HEK293 (cell line): ENCODE data around the gene IL25.
"Not testable (repeated sequence)": the region's sequence is repeated elsewhere in the genome, so short reads cannot be mapped to it uniquely, and the experiment has no call there.

Experiments
- CTCF ChIA-PET: fragments of 350-600 bp; formaldehyde crosslinking; extraction: SDS; loops from one replicate; lab custom pipeline; 2021; ENCODE audit warnings: antibody characterized with exemption; lab: Yijun Ruan, JAX
- POLR2A ChIA-PET: fragments of 300-600 bp; formaldehyde crosslinking; extraction: SDS; loops from one replicate; lab custom pipeline; 2020; ENCODE audit warnings: antibody characterized with exemption, inconsistent platforms; lab: Yijun Ruan, JAX
- H3K27ac ChIP-seq: fragments of 200-500 bp; sonication (Bioruptor generic); 2 replicates; pipeline ENCODE4 v1.5.1; 2014; ENCODE audit warnings: low read depth, low read length, control low read depth, inconsistent platforms; ENCODE audit errors: extremely low read depth
- H3K36me3 ChIP-seq, 2 experiments: fragments of 200-500 bp in 1 of 2; sonication (Bioruptor generic) in 1 of 2; 1 replicate in 1 of 2; 2 replicates in 1 of 2; pipeline ENCODE4 v1.5.1; 2014 to 2017; ENCODE audit warnings: inconsistent platforms in 2 of 2, low read length in 2 of 2; ENCODE audit not compliant: control insufficient read depth in 2 of 2, insufficient read depth in 1 of 2
- H3K4me1 ChIP-seq: fragments of 200-500 bp; sonication (Bioruptor generic); 2 replicates; pipeline ENCODE4 v1.5.1; 2014; ENCODE audit warnings: mild to moderate bottlenecking, low read length, inconsistent platforms; ENCODE audit not compliant: control insufficient read depth, insufficient read depth
- H3K4me3 ChIP-seq: 2 replicates; pipeline ENCODE4 v1.5.1; 2011; ENCODE audit warnings: low read depth, mild to moderate bottlenecking, control low read depth, low read length, moderate library complexity
- H3K9me3 ChIP-seq: fragments of 200-500 bp; sonication (Bioruptor generic); 2 replicates; pipeline ENCODE4 v1.5.1; 2014; ENCODE audit warnings: low read depth, low read length, inconsistent platforms; ENCODE audit not compliant: control insufficient read depth, insufficient read depth
- IKZF3 ChIP-seq: fragments of 450-650 bp; IDR thresholded peaks from 2 replicates; pipeline ENCODE4 v1.5.0; 2018; ENCODE audit warnings: missing biosample characterization, mild to moderate bottlenecking, missing genetic modification characterization, moderate library complexity
- SALL2 ChIP-seq: fragments of 450-650 bp; formaldehyde crosslinking; IDR thresholded peaks from 2 replicates; pipeline ENCODE4 v1.5.0; 2017; ENCODE audit warnings: missing biosample characterization, mild to moderate bottlenecking, missing genetic modification characterization, borderline replicate concordance
- WT1 ChIP-seq: fragments of 450-650 bp; formaldehyde crosslinking; IDR thresholded peaks from 2 replicates; pipeline ENCODE4 v1.5.1; 2016; ENCODE audit warnings: missing biosample characterization, missing genetic modification characterization
- ZBTB17 ChIP-seq: fragments of 450-650 bp; formaldehyde crosslinking; IDR thresholded peaks from 2 replicates; pipeline ENCODE4 v1.5.1; 2016; ENCODE audit warnings: missing biosample characterization, missing genetic modification characterization
- ZNF24 ChIP-seq: fragments of 450-650 bp; formaldehyde crosslinking; IDR thresholded peaks from 2 replicates; pipeline ENCODE4 v1.5.1; 2016; ENCODE audit warnings: missing biosample characterization, missing genetic modification characterization
- ZNF501 ChIP-seq: fragments of 450-650 bp; formaldehyde crosslinking; IDR thresholded peaks from 2 replicates; pipeline ENCODE4 v1.5.1; 2016; ENCODE audit warnings: missing biosample characterization, missing genetic modification characterization
- ZNF555 ChIP-seq: fragments of 450-650 bp; formaldehyde crosslinking; conservative IDR thresholded peaks from 2 replicates; pipeline ENCODE4 v1.5.1; 2017; ENCODE audit warnings: missing biosample characterization, mild to moderate bottlenecking, missing genetic modification characterization, inconsistent platforms
- ZNF791 ChIP-seq: fragments of 450-650 bp; formaldehyde crosslinking; IDR thresholded peaks from 2 replicates; pipeline ENCODE4 v1.5.1; 2016; ENCODE audit warnings: missing biosample characterization, missing genetic modification characterization
- TF ChIP-seq, protein P1 (sequence below): fragments of 450-650 bp; formaldehyde crosslinking; IDR thresholded peaks from 2 replicates; pipeline ENCODE4 v1.5.1; 2016; ENCODE audit warnings: missing biosample characterization, missing genetic modification characterization
- TF ChIP-seq, protein P2 (sequence below): fragments of 450-650 bp; IDR thresholded peaks from 2 replicates; pipeline ENCODE4 v1.5.1; 2018; ENCODE audit warnings: missing biosample characterization, missing genetic modification characterization
- TF ChIP-seq, protein P3 (sequence below): fragments of 450-650 bp; formaldehyde crosslinking; IDR thresholded peaks from 2 replicates; pipeline ENCODE4 v1.5.1; 2016; ENCODE audit warnings: missing biosample characterization, missing genetic modification characterization

The IL25 gene

GRCh38 chr14:23324455-23324846, 48.2 kb upstream of the IL25 start:
- ChIA-PET POLR2A (no interaction called here), CTCF (interaction anchor here (1.0 kb wide), 1 partner anchor 56 kb away, joined by 4 read pairs; no protein-coding TSS in a partner anchor)

GRCh38 chr14:23324993-23325392, 47.6 kb upstream of the IL25 start:
- peaks cover 25 to 37% of the 10 kb centered on the region in 2 experiments for H3K36me3 ChIP-seq
- no peak for TF ChIP-seq ZNF24 (tag by site-specific recombination)
- no peak for TF ChIP-seq ZNF555
- no peak for TF ChIP-seq ZNF791
- H3K9me3 ChIP-seq = no peaks in the 10 kb centered on the region
- no peak overlapping the region for H3K4me3 ChIP-seq
- no peak overlapping the region for H3K27ac ChIP-seq
- CTCF ChIA-PET = interaction anchor here (1.0 kb wide), 1 partner anchor 55 kb away, joined by 4 read pairs; no protein-coding TSS in a partner anchor
- POLR2A ChIA-PET = no interaction called here
- H3K4me1 ChIP-seq = peaks cover 11% of the 10 kb centered on the region

More at GRCh38 chr14:23324455-23324846, 48.2 kb upstream of the IL25 start:
- Histone ChIP-seq H3K9me3 (no peaks in the 10 kb centered on the region), H3K27ac (no peak overlapping the region), H3K36me3 (peaks cover 25 to 37% of the 10 kb centered on the region in 2 experiments), H3K4me3 (no peak overlapping the region), H3K4me1 (peaks cover 15% of the 10 kb centered on the region)
- TF ChIP-seq WT1 (tag by site-specific recombination) (peak; percentile 88), SALL2 (tag by site-specific recombination) (no peak)
- TF ChIP-seq, all 188 proteins: peak for 1

- POLR2A ChIA-PET = interaction anchor here (2.0 to 2.7 kb wide), 3 partner anchors 19 to 54 kb away, joined by 11 to 12 read pairs (median 12); partner anchors contain the start of genes BCL2L2 and PPP1R3E
Observed at GRCh38 chr14:23325746-23326145, 46.9 kb upstream of the IL25 start.

GRCh38 chr14:23326491-23327332, 45.9 kb upstream of the IL25 start:
- POLR2A ChIA-PET = interaction anchor here (0.9 to 2.7 kb wide), 6 partner anchors 20 to 212 kb away, joined by 3 to 12 read pairs (median 8); partner anchors contain the start of genes BCL2L2 and PPP1R3E
- no peak for TF ChIP-seq ZNF501
- peak; percentile 31; the same call in 1 of the 2 replicates for TF ChIP-seq ZBTB17 (tag by site-specific recombination)
- TF ChIP-seq, protein P1, sequence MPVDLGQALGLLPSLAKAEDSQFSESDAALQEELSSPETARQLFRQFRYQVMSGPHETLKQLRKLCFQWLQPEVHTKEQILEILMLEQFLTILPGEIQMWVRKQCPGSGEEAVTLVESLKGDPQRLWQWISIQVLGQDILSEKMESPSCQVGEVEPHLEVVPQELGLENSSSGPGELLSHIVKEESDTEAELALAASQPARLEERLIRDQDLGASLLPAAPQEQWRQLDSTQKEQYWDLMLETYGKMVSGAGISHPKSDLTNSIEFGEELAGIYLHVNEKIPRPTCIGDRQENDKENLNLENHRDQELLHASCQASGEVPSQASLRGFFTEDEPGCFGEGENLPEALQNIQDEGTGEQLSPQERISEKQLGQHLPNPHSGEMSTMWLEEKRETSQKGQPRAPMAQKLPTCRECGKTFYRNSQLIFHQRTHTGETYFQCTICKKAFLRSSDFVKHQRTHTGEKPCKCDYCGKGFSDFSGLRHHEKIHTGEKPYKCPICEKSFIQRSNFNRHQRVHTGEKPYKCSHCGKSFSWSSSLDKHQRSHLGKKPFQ (tag by site-specific recombination) = peak; percentile 99
- TF ChIP-seq, protein P2, sequence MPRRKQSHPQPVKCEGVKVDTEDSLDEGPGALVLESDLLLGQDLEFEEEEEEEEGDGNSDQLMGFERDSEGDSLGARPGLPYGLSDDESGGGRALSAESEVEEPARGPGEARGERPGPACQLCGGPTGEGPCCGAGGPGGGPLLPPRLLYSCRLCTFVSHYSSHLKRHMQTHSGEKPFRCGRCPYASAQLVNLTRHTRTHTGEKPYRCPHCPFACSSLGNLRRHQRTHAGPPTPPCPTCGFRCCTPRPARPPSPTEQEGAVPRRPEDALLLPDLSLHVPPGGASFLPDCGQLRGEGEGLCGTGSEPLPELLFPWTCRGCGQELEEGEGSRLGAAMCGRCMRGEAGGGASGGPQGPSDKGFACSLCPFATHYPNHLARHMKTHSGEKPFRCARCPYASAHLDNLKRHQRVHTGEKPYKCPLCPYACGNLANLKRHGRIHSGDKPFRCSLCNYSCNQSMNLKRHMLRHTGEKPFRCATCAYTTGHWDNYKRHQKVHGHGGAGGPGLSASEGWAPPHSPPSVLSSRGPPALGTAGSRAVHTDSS (tag by site-specific recombination) = 0 out of 2 replicates have a peak, but pooled peaks have one; percentile 6
- TF ChIP-seq, protein P3, sequence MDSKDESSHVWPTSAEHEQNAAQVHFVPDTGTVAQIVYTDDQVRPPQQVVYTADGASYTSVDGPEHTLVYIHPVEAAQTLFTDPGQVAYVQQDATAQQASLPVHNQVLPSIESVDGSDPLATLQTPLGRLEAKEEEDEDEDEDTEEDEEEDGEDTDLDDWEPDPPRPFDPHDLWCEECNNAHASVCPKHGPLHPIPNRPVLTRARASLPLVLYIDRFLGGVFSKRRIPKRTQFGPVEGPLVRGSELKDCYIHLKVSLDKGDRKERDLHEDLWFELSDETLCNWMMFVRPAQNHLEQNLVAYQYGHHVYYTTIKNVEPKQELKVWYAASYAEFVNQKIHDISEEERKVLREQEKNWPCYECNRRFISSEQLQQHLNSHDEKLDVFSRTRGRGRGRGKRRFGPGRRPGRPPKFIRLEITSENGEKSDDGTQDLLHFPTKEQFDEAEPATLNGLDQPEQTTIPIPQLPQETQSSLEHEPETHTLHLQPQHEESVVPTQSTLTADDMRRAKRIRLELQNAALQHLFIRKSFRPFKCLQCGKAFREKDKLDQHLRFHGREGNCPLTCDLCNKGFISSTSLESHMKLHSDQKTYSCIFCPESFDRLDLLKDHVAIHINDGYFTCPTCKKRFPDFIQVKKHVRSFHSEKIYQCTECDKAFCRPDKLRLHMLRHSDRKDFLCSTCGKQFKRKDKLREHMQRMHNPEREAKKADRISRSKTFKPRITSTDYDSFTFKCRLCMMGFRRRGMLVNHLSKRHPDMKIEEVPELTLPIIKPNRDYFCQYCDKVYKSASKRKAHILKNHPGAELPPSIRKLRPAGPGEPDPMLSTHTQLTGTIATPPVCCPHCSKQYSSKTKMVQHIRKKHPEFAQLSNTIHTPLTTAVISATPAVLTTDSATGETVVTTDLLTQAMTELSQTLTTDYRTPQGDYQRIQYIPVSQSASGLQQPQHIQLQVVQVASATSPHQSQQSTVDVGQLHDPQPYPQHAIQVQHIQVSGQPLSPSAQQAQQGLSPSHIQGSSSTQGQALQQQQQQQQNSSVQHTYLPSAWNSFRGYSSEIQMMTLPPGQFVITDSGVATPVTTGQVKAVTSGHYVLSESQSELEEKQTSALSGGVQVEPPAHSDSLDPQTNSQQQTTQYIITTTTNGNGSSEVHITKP (tag by site-specific recombination) = 0 out of 2 replicates have a peak, but pooled peaks have one; percentile 22
- H3K27ac ChIP-seq = no peak overlapping the region
- no peak overlapping the region for H3K4me3 ChIP-seq
- CTCF ChIA-PET = interaction anchor here (0.6 to 5.1 kb wide), 23 partner anchors 11 to 258 kb away, joined by 3 to 61 read pairs (median 4); no protein-coding TSS in a partner anchor
- H3K4me1 ChIP-seq = peaks cover 8% of the 10 kb centered on the region; the same call in 1 of the 2 replicates
- H3K36me3 ChIP-seq = peaks cover 25 to 37% of the 10 kb centered on the region in 2 experiments
- H3K9me3 ChIP-seq = no peaks in the 10 kb centered on the region

More at GRCh38 chr14:23325746-23326145, 46.9 kb upstream of the IL25 start:
- H3K4me3 ChIP-seq, H3K27ac ChIP-seq, H3K9me3 ChIP-seq, H3K4me1 ChIP-seq: not testable (repeated sequence)
- CTCF ChIA-PET = interaction anchor here (1.2 to 5.1 kb wide), 3 partner anchors 55 to 257 kb away, joined by 3 to 61 read pairs (median 6); no protein-coding TSS in a partner anchor
- peaks cover 25 to 37% of the 10 kb centered on the region in 2 experiments for H3K36me3 ChIP-seq
- TF ChIP-seq IKZF3 (tag by site-specific recombination) = 0 out of 2 replicates have a peak, but pooled peaks have one; percentile 40
